Ovary (tissue), 9 donors: Measurements from ENCODE around the gene PLEKHH2. TPM values are rescaled to one million over a fixed set of nuclear protein-coding genes. Genes with fewer than 3 reads are reported as not detected.

Experiments
- DNase-seq, 5 donors: peaks; one replicate each; pipeline ENCODE4 v3.0.0-alpha.2; 2019 to 2020
- H3K27ac ChIP-seq, 2 donors: fragments of 200-600 bp; one replicate each; pipeline versions ENCODE4 v1.5.1 to v1.8.0; 2019 to 2022
- H3K27me3 ChIP-seq: fragments of 200-600 bp; one replicate; pipeline ENCODE4 v1.8.0; 2022
- H3K36me3 ChIP-seq: fragments of 200-600 bp; sonication (generic); one replicate; pipeline ENCODE4 v1.5.1; 2019
- H3K4me1 ChIP-seq: one replicate; pipeline ENCODE4 v1.8.1; 2013; ENCODE audit warnings: mild to moderate bottlenecking, moderate library complexity; ENCODE audit not compliant: insufficient read depth
- H3K4me3 ChIP-seq: fragments of 200-600 bp; sonication (generic); one replicate; pipeline ENCODE4 v1.5.1; 2017
- H3K9me3 ChIP-seq, 2 donors: fragments of 200-600 bp in 1 of 2; sonication (generic) in 1 of 2; one replicate each; pipeline versions ENCODE4 v1.5.1 to v1.8.1; 2013 to 2019; ENCODE audit warnings: mild to moderate bottlenecking in 1 of 2, moderate library complexity in 1 of 2
- EP300 ChIP-seq: sonication (generic); formaldehyde crosslinking; IDR thresholded peaks from one replicate; pipeline ENCODE4 v1.6.1; 2017; ENCODE audit warnings: antibody characterized with exemption
- POLR2A ChIP-seq: fragments of 450-650 bp; IDR thresholded peaks from one replicate; pipeline ENCODE4 v1.6.1; 2017; ENCODE audit warnings: antibody characterized with exemption, mild to moderate bottlenecking, moderate library complexity
- WGBS, 3 donors: extraction: QIAGEN DNeasy Blood & Tissue Kit in 1 of 3; methylation state at CpG; one replicate each; pipeline versions ENCODE4 v1.1.5 to v1.1.7; 2013 to 2017; 5-methylcytosine and 5-hydroxymethylcytosine counted together
- intact Hi-C, 4 donors: fragments of 100-400 bp; cut with DNase I; formaldehyde crosslinking; loops; one replicate each; pipeline versions ENCODE4 v1.11.0 to v1.15.1; 2022 to 2023
- polyA plus RNA-seq, 2 donors: library from polyadenylated mRNA; stranded (reverse); fragments of 200-250 nt in 1 of 2; fragments of 350-450 nt in 1 of 2; fragmentation: Illumina TruSeq in 1 of 2; extraction: RNeasy Lipid Tissue Mini Kit (QIAGEN cat#74804) in 1 of 2; gene quantifications; one replicate each; pipeline ENCODE4 v1.2.3, GENCODE V29; 2013 to 2014
- total RNA-seq, 7 donors: library from RNA; depleted of rRNA in 2 of 7; stranded (reverse); fragments of >200 nt in 2 of 7; fragmentation: NEBNext Ultra II Directional in 3 of 7; extraction: Animal tissue kit (Norgen Biotek cat#: 25700) in 3 of 7; gene quantifications; one replicate each; pipeline versions ENCODE4 v1.1.0 to v1.2.4, GENCODE V29; 2016 to 2023
- TF ChIP-seq, protein P1 (sequence below), 3 donors: fragments of 450-650 bp in 2 of 3; fragments of 200-600 bp in 1 of 3; IDR thresholded peaks; one replicate each; pipeline versions ENCODE4 v1.5.1 to v1.8.0; 2016 to 2022; ENCODE audit warnings: antibody characterized with exemption in 3 of 3, mild to moderate bottlenecking in 1 of 3
- donor health status: DM: no; HTN: no; CAD: no; lungs with moderate emphysema.
- donor health status: DM: no; HTN: no; CAD: no.
- donor health status: Bipolar disorder and iron deficiency.
- donor health status: DM: yes; HTN: yes; CAD: no.
- donor health status: DM: no; HTN: no; CAD: no.
- donor health status: DM: yes; HTN: yes; CAD: no.

PLEKHH2 gene
- total and polyA plus RNA-seq, 9 donors: 15.8 to 66.5 (median 37.2) TPM

DNA sequence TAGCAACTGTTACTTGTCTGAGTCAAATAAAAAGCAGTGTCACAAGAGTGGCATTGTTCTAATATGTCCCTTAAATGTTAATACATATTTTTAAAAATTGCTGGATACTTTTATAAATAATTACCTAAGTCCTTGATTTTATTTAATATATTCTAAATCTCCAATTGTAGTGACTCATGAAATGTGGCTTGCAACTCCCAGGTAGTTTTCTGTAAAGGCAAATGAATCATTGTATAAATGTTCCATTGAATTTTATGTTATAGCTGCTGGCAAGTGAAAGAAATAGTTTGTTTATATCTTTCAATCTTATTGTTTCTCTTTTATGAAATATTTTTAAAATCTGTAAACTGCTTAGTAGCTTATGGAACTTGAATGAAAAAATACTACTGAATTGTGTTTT lies 71.8 kb downstream of the PLEKHH2 start:
- Histone ChIP-seq H3K4me1 (no peaks in the 10 kb centered on the region), H3K27ac (no peak overlapping the region), H3K36me3 (no peaks in the 10 kb centered on the region), H3K4me3 (no peak overlapping the region), H3K27me3 (no peaks in the 10 kb centered on the region), H3K9me3 (no peaks in the 10 kb centered on the region)
- TF ChIP-seq, protein P1, sequence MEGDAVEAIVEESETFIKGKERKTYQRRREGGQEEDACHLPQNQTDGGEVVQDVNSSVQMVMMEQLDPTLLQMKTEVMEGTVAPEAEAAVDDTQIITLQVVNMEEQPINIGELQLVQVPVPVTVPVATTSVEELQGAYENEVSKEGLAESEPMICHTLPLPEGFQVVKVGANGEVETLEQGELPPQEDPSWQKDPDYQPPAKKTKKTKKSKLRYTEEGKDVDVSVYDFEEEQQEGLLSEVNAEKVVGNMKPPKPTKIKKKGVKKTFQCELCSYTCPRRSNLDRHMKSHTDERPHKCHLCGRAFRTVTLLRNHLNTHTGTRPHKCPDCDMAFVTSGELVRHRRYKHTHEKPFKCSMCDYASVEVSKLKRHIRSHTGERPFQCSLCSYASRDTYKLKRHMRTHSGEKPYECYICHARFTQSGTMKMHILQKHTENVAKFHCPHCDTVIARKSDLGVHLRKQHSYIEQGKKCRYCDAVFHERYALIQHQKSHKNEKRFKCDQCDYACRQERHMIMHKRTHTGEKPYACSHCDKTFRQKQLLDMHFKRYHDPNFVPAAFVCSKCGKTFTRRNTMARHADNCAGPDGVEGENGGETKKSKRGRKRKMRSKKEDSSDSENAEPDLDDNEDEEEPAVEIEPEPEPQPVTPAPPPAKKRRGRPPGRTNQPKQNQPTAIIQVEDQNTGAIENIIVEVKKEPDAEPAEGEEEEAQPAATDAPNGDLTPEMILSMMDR (IDR thresholded peaks at IDR 0.05): no peak
- no peak for TF ChIP-seq POLR2A
- no peak for DNase-seq
- intact Hi-C loops: loop anchor here in 1 of 4 donors (10.0 kb wide), 1 partner anchor 464 kb away; no protein-coding TSS in a partner anchor

DNA sequence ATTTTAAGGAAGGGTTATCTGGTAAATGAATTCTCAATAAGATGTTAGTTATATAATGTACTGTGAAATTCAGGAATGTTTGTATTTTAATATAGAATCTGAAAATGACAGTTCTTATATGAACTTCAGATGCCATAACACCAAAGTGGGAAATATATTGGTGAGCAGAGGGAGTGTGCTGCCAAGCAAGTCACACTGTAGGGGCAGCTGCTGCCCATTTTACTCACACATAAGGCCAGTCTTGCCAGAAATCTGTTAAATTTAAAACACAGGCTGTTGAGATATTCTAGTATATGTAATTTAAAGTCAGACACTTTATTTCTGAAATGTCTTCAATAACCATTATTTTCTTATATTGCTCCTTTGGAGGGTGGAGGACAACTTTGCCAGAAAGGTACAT lies 73.8 kb downstream of the PLEKHH2 start:
- Histone ChIP-seq H3K27me3 (no peaks in the 10 kb centered on the region), H3K4me3 (no peak overlapping the region), H3K27ac (no peak overlapping the region), H3K36me3 (no peaks in the 10 kb centered on the region), H3K4me1 (no peaks in the 10 kb centered on the region), H3K9me3 (no peaks in the 10 kb centered on the region)
- intact Hi-C loops: no loop called here
- no peak for DNase-seq
- TF ChIP-seq, protein P1 (IDR thresholded peaks at IDR 0.05): no peak
- TF ChIP-seq EP300 (no peak), POLR2A (no peak)

DNA sequence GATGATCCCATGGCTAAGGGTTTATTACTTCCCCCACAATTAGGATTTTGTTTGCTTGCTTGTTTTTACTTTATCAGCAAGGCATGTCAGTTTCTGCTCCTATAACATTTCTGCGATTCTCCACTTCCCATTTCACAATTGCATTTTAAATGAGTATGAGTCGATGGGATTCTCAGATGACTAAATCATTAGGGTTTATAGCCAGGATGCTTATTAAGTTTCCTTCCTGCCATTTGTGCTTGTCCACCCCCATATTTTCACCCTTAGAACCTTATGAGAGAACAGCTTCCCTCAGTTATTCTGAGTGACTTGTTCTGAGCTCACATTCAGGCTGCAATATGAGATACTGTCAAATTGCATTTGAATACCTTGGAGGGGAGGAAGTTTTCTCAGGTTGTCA lies 77.1 kb downstream of the PLEKHH2 start:
- no peak overlapping the region for H3K27ac ChIP-seq
- no peaks in the 10 kb centered on the region for H3K9me3 ChIP-seq
- intact Hi-C loops: no loop called here

DNA sequence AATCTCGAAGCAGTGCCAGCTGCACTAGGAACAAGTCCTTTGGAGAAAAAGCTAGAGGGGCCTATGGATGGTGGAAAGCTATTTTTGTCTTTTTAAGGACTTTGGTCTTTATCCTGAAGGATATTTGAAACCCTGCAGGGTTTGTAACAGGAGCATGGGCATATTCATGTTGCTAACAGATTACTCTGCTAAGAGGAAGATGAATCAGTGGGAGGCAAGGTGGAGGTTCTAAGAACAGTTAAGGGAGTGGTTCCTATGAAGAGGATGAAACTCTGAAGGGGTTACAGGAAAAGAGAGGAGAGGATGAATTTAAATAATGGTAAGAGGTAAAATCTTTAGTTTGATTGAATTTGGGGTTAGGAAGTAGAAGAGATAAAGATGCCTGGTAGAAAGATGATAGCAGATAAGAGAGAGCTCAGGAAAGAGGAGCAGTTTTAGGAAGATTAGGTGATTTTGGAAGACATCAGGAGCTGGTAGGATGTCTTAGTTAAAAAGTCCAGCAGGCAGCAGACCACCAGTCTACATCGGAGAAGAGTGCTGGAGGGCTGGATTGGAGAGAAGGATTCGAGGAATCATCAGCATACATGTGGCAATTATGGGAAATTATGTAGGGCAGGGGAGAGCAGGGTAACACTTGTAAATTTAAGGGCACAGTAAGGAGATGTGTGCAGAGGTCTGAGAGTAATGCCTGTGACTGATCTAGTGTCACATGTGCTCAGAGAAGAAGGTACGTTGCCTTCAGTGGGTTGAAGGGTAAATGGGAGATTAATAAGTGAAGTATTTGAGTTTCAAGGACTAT lies 78.4 kb downstream of the PLEKHH2 start:
- Histone ChIP-seq H3K36me3 (no peaks in the 10 kb centered on the region), H3K27me3 (no peaks in the 10 kb centered on the region), H3K4me1 (no peaks in the 10 kb centered on the region), H3K4me3 (no peak overlapping the region), H3K9me3 (no peaks in the 10 kb centered on the region), H3K27ac (no peak overlapping the region)
- DNase-seq: no peak
- TF ChIP-seq, protein P1 (IDR thresholded peaks at IDR 0.05): no peak
- TF ChIP-seq EP300 (no peak), POLR2A (no peak)
- intact Hi-C loops: no loop called here
- whole genome bisulfite sequencing, 3 donors: 91 to 93% (median 92%) methylated on average over 4 of the region's 4 CpGs

More for the DNA sequence above, 77.1 kb downstream of the PLEKHH2 start:
- Histone ChIP-seq H3K36me3 (no peaks in the 10 kb centered on the region), H3K4me1 (no peaks in the 10 kb centered on the region), H3K4me3 (no peak overlapping the region), H3K27me3 (no peaks in the 10 kb centered on the region)
- no peak for DNase-seq
- WGBS, 3 donors: 49 to 74% (median 65%) methylated on average over 2 of the region's 2 CpGs
- no peak for TF ChIP-seq POLR2A
- TF ChIP-seq EP300: no peak
- TF ChIP-seq, protein P1 (IDR thresholded peaks at IDR 0.05): no peak
